MG63 (cell line): Measurements from ENCODE around the gene LCN2. TPM values are rescaled to one million over a fixed set of nuclear protein-coding genes. Genes with fewer than 3 reads are reported as not detected.

Experiments
- DNase-seq: peaks from one replicate; pipeline ENCODE4 v3.0.0-alpha.2; 2020
- H3K27me3 ChIP-seq: fragments of 250-450 bp; sonication (Bioruptor Pico); 2 replicates; pipeline ENCODE4 v1.5.1; 2020; ENCODE audit warnings: mild to moderate bottlenecking, moderate library complexity
- H3K36me3 ChIP-seq: fragments of 250-450 bp; sonication (Bioruptor Pico); 2 replicates; pipeline ENCODE4 v1.5.1; 2020; ENCODE audit warnings: mild to moderate bottlenecking, moderate library complexity
- H3K4me3 ChIP-seq: fragments of 250-450 bp; sonication (Bioruptor Pico); 2 replicates; pipeline ENCODE4 v1.5.1; 2020; ENCODE audit warnings: mild to moderate bottlenecking, moderate library complexity
- H3K9me3 ChIP-seq: fragments of 250-450 bp; sonication (Bioruptor Pico); 2 replicates; pipeline ENCODE4 v1.5.1; 2020; ENCODE audit warnings: mild to moderate bottlenecking, moderate library complexity
- total RNA-seq: library from RNA; depleted of rRNA; stranded (reverse); fragments of >200 nt; shearing (Covaris generic); gene quantifications from 2 replicates; pipeline ENCODE4 v1.2.3, GENCODE V29; 2014; ENCODE audit warnings: low replicate concordance; rRNA removed

The LCN2 gene
- not detected in 2 replicates for total RNA-seq

DNA sequence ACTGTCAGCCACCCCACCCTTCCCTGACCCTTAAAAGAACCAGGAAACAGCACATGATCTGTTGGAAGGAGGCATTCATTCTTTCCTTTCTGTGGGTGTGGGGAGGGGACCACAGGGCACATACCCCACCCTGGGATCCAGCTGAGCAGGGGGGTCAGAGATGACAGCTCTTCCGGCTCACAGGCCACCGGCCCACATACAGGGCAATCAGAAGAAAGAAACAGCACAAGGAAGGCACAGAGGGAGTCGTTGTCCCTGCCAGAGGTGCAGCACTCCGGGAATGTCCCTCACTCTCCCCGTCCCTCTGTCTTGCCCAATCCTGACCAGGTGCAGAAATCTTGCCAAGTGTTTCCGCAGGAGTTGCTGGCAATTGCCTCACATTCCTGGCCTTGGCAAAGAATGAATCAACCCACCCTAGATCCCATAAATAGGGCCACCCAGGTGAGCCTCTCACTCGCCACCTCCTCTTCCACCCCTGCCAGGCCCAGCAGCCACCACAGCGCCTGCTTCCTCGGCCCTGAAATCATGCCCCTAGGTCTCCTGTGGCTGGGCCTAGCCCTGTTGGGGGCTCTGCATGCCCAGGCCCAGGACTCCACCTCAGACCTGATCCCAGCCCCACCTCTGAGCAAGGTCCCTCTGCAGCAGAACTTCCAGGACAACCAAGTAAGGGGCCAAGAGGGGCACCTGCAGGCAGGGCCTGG lies at the start of gene LCN2:
Gene LCN2, plus strand, starts transcription at position 453 of the 701 bp plus-strand sequence. Its CDS starts 73 bp downstream, at position 526.
- no peaks in the 10 kb centered on the region for H3K27me3 ChIP-seq
- no peaks in the 10 kb centered on the region for H3K36me3 ChIP-seq
- no peaks in the 10 kb centered on the region for H3K9me3 ChIP-seq
- H3K4me3 ChIP-seq: no peak within 1 kb of the TSS
- DNase-seq: no peak

DNA sequence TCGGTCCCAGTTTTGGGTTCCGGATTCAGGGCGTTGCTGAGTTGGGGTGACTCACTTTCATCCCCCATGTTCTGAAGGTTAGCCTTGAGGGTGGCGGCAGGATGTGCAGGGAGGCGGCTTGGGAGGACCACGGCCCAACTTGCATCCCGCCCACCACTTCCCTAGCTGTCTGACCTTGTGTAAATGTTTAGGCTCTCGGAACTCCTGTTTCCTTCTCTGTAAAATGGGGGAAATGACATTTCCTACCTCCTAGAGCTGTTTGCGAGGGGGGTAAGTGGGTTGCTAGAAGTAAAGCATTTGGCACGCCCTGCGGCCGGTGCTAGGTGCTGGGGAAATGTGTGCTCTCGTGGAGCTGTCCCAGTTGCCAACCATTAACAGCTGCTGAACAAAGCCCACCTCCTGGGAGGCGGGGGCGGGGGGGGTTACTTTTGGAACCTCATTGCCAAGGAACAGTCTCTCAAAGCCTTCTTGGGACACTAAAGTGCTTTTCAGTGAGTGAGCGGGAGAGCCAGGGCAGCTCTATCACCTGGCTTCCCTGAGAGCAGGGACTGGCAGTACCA lies 49.2 kb upstream of the LCN2 start:
- no peaks in the 10 kb centered on the region for H3K27me3 ChIP-seq
- no peak for DNase-seq
- no peak overlapping the region for H3K4me3 ChIP-seq
- H3K36me3 ChIP-seq: peaks cover 6% of the 10 kb centered on the region; the same call in 1 of the 2 replicates
- H3K9me3 ChIP-seq: no peaks in the 10 kb centered on the region

DNA sequence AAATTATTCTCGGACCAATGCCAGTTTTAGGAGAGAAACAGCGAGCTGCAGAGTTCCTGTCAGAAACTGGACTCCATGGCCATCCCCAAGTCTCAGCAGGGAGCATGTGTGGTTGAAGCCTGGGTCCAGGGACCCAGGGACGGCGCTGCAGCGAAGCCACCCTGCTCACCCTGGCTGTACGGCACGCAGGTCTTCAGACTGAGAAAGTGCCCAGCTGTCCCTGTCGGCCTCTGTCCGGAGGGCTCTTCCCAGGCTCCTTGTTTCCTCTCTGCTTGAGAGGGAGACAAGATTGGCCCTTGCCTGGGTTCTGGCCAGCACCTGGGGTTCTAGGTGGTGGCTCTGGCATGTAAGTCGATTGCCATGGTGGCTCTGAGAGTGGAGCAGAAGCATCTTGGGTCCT lies 48.7 kb upstream of the LCN2 start:
- no peaks in the 10 kb centered on the region for H3K9me3 ChIP-seq
- H3K36me3 ChIP-seq: peaks cover 6% of the 10 kb centered on the region; the same call in 1 of the 2 replicates
- H3K4me3 ChIP-seq: no peak overlapping the region
- no peaks in the 10 kb centered on the region for H3K27me3 ChIP-seq
- no peak for DNase-seq

DNA sequence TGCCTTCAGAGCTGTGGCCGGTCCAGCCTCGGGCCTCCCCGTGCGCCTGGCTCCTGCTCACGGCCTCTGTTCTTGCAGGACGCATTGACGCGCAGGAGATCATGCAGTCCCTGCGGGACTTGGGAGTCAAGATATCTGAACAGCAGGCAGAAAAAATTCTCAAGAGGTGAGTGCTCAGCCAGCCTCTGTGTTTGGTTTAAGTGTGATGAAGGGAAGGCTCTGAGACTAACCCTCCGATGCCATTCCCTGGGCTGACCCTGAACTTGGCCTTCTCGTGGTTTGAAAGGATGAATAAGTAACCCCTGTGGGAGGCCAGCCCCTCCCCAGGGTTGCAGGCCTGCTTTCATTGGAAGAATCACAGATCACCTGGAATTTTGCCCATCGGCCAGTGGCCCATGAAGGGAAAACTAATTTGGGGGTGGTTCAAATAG lies 48.0 kb upstream of the LCN2 start:
- DNase-seq: no peak
- Histone ChIP-seq H3K36me3 (peaks cover 11% of the 10 kb centered on the region; the same call in 1 of the 2 replicates), H3K9me3 (no peaks in the 10 kb centered on the region), H3K27me3 (no peaks in the 10 kb centered on the region), H3K4me3 (no peak overlapping the region)

DNA sequence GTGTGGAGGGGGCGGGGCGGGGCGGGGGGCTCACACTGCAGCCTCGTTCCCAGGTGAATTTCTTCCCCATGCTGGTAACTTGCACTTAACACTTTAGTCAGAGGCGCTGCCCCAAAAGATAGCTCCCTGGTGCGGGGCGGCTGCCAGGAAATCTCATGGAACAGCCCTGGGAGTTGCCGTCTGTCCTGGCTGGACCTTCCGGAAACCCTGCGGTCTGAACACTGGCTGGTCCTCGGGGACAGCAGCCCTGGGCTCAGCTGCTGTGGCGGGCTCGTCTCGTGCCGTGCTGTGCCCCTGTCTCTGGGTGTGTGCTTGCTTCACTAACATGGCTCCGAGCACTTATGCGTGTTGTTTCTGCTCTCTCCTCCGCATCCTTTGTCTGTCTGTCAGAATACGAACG lies 47.6 kb upstream of the LCN2 start:
- no peaks in the 10 kb centered on the region for H3K9me3 ChIP-seq
- H3K36me3 ChIP-seq: peaks cover 11% of the 10 kb centered on the region; the same call in 1 of the 2 replicates
- DNase-seq: no peak
- H3K27me3 ChIP-seq: no peaks in the 10 kb centered on the region
- H3K4me3 ChIP-seq: no peak overlapping the region

DNA sequence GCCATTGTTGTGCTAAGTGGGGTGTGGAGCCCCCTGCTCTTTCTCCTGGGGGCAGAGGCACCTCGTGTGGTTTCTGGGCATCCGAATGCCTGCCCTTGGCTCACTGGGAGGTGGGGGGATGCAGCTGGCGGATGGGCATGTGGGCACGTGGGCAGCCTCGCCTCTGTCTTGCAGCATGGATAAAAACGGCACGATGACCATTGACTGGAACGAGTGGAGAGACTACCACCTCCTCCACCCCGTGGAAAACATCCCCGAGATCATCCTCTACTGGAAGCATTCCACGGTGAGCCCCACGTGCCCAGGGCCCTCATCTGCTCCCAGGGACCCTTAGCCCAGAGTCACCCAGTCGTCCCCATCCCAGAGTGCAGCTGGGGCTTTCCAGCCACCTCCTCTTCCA lies 47.1 kb upstream of the LCN2 start:
- no peaks in the 10 kb centered on the region for H3K27me3 ChIP-seq
- no peak for DNase-seq
- no peaks in the 10 kb centered on the region for H3K9me3 ChIP-seq
- H3K4me3 ChIP-seq: no peak overlapping the region
- H3K36me3 ChIP-seq: peaks cover 14% of the 10 kb centered on the region; the same call in 1 of the 2 replicates

DNA sequence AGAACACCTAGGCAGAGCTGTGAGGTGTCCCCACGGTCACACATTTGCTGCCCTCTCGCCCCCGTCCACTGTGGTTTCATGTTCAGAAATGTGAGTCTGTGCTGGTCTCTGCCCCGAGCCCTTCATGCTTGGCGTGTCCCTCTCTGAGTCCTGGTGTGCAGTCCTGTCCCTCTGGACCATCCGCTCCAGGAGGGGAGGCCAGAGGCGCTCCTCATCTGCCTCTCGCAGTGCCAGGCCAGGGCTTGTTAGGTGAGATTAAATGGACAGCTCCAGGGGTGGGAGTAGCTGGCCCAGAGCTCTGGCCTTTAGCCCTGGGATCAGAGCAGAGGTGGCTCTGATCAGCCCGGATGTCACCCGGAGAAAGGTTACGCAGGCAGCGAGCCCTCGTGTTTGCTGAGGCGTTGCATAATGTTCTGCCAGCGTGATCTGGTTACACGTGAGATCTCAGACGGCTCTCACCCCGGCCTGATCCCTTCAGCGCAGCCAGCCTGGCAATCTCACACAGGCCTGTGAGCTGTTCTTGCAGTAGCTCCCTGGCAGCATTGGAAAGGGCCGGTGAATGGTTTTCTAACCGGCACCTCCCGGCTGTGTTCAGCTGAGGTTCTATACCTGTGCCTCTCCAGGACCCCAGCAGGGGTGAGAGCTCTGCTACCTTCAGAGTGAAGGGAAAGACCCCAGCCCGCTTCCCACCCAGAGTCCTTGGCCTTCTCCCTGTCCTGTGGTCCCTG lies 46.2 kb upstream of the LCN2 start:
- Histone ChIP-seq H3K36me3 (peaks cover 17% of the 10 kb centered on the region; the same call in 1 of the 2 replicates), H3K9me3 (no peaks in the 10 kb centered on the region), H3K27me3 (no peaks in the 10 kb centered on the region), H3K4me3 (no peak overlapping the region)
- DNase-seq: no peak

DNA sequence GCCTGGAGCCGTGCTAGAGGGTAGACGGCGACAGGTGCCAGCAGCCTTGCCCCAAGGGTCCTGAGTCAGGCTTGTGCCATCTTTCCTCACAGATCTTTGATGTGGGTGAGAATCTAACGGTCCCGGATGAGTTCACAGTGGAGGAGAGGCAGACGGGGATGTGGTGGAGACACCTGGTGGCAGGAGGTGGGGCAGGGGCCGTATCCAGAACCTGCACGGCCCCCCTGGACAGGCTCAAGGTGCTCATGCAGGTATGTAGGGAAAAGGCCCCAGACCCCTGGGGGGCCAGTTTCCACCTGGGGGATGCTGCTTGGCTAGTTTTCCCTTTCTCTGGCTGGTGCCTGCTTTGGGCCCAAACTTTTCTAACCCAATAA lies 45.7 kb upstream of the LCN2 start:
- Histone ChIP-seq H3K27me3 (no peaks in the 10 kb centered on the region), H3K4me3 (no peak overlapping the region), H3K9me3 (no peaks in the 10 kb centered on the region), H3K36me3 (peaks cover 17% of the 10 kb centered on the region; the same call in 1 of the 2 replicates)
- DNase-seq: no peak

DNA sequence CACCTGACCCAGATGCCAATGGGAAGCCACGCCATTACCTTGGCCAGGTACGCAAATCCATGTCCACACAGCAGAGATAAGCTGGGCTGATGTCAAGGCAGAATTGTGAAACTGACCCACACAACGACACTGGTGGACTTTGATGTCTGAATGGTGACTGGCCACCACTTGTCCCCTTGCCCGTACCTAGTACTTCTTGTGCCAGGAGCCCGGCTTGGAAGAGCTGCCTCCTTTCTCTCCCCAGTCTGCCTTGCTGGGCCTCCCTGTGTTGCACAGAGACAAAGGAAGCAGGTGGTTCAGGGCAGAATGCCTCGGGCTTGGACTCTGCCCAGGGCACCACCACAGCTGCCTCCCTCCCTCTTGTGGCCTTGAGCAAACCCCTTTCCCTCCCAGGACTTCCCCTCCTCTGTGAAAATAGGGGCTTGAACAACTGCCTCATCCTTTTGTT lies 45.1 kb upstream of the LCN2 start:
- Histone ChIP-seq H3K36me3 (peaks cover 17% of the 10 kb centered on the region; the same call in 1 of the 2 replicates), H3K27me3 (no peaks in the 10 kb centered on the region), H3K4me3 (no peak overlapping the region), H3K9me3 (no peaks in the 10 kb centered on the region)
- DNase-seq: no peak

DNA sequence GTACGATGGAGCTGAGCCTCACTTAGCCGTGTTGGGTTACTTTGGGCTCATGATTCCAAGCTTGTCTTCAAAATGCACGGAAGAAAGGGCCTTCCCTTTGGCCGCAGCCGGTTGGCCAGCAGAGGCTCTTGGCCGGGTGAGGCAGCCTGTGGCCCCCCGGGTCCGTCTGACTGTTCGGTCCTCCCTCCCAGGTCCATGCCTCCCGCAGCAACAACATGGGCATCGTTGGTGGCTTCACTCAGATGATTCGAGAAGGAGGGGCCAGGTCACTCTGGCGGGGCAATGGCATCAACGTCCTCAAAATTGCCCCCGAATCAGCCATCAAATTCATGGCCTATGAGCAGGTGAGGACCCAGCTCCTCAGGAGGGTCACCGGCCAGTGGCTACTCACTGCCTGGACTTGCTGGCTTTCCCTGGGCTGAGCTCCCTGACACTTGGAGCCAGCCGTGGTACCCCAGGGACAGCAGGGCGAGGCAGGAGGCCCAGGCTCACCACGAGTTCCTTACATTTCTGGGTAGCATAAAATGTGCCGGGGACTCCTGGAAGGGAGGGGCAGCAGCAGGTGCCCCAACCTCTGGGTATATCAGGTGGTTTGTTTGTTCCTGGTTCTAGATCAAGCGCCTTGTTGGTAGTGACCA lies 43.6 kb upstream of the LCN2 start:
- no peaks in the 10 kb centered on the region for H3K27me3 ChIP-seq
- no peak for DNase-seq
- peaks cover 17% of the 10 kb centered on the region; the same call in 1 of the 2 replicates for H3K36me3 ChIP-seq
- H3K4me3 ChIP-seq: no peak overlapping the region
- no peaks in the 10 kb centered on the region for H3K9me3 ChIP-seq

DNA sequence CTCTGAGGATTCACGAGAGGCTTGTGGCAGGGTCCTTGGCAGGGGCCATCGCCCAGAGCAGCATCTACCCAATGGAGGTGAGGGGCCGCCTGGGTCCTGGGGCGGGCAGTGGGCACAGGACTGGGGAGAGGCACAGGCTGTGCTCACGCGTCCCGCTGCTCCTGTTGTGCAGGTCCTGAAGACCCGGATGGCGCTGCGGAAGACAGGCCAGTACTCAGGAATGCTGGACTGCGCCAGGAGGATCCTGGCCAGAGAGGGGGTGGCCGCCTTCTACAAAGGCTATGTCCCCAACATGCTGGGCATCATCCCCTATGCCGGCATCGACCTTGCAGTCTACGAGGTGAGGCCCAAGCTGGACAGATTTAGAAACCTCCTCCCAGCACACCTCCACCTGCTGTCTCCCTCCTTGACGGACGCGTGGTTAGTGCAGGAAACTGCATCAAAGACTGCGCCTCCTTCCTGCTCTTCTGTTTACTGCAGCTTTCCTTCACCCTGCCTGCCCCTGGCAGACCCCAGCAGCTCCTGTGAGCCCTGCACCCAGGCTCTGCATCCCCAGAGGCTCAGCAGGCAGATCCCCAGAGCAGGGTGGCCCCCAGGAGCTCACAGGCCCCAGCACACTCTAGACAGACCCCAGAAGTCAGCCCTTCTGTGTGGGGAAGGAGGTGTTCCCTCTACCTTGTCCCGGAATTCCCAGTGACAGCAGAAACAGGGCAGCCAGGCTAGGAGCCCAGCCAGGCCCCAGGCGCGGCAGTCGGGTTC lies 42.9 kb upstream of the LCN2 start:
- no peak for DNase-seq
- no peaks in the 10 kb centered on the region for H3K27me3 ChIP-seq
- no peak overlapping the region for H3K4me3 ChIP-seq
- peaks cover 15% of the 10 kb centered on the region; the same call in 1 of the 2 replicates for H3K36me3 ChIP-seq
- H3K9me3 ChIP-seq: no peaks in the 10 kb centered on the region

DNA sequence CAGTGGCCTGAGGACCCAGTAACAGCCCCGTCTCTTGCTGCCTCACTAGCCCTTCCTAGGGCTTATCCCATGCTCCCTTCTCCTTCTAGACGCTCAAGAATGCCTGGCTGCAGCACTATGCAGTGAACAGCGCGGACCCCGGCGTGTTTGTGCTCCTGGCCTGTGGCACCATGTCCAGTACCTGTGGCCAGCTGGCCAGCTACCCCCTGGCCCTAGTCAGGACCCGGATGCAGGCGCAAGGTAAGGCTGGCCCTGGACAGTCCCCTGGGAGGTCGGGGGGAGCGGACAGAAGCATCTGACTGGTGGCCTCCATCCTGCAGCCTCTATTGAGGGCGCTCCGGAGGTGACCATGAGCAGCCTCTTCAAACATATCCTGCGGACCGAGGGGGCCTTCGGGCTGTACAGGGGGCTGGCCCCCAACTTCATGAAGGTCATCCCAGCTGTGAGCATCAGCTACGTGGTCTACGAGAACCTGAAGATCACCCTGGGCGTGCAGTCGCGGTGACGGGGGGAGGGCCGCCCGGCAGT lies 42.2 kb upstream of the LCN2 start:
- Histone ChIP-seq H3K36me3 (peaks cover 15% of the 10 kb centered on the region; the same call in 1 of the 2 replicates), H3K4me3 (no peak overlapping the region), H3K27me3 (no peaks in the 10 kb centered on the region), H3K9me3 (no peaks in the 10 kb centered on the region)
- DNase-seq: no peak

DNA sequence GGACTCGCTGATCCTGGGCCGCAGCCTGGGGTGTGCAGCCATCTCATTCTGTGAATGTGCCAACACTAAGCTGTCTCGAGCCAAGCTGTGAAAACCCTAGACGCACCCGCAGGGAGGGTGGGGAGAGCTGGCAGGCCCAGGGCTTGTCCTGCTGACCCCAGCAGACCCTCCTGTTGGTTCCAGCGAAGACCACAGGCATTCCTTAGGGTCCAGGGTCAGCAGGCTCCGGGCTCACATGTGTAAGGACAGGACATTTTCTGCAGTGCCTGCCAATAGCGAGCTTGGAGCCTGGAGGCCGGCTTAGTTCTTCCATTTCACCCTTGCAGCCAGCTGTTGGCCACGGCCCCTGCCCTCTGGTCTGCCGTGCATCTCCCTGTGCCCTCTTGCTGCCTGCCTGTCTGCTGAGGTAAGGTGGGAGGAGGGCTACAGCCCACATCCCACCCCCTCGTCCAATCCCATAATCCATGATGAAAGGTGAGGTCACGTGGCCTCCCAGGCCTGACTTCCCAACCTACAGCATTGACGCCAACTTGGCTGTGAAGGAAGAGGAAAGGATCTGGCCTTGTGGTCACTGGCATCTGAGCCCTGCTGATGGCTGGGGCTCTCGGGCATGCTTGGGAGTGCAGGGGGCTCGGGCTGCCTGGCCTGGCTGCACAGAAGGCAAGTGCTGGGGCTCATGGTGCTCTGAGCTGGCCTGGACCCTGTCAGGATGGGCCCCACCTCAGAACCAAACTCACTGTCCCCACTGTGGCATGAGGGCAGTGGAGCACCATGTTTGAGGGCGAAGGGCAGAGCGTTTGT lies 41.6 kb upstream of the LCN2 start:
- no peak overlapping the region for H3K4me3 ChIP-seq
- no peaks in the 10 kb centered on the region for H3K9me3 ChIP-seq
- no peaks in the 10 kb centered on the region for H3K27me3 ChIP-seq
- H3K36me3 ChIP-seq: peaks cover 15% of the 10 kb centered on the region; the same call in 1 of the 2 replicates
- no peak for DNase-seq

DNA sequence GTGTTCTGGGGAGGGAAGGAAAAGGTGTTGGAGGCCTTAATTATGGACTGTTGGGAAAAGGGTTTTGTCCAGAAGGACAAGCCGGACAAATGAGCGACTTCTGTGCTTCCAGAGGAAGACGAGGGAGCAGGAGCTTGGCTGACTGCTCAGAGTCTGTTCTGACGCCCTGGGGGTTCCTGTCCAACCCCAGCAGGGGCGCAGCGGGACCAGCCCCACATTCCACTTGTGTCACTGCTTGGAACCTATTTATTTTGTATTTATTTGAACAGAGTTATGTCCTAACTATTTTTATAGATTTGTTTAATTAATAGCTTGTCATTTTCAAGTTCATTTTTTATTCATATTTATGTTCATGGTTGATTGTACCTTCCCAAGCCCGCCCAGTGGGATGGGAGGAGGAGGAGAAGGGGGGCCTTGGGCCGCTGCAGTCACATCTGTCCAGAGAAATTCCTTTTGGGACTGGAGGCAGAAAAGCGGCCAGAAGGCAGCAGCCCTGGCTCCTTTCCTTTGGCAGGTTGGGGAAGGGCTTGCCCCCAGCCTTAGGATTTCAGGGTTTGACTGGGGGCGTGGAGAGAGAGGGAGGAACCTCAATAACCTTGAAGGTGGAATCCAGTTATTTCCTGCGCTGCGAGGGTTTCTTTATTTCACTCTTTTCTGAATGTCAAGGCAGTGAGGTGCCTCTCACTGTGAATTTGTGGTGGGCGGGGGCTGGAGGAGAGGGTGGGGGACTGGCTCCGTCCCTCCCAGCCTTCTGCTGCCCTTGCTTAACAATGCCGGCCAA lies 40.8 kb upstream of the LCN2 start:
- H3K27me3 ChIP-seq: no peaks in the 10 kb centered on the region
- no peak for DNase-seq
- H3K9me3 ChIP-seq: no peaks in the 10 kb centered on the region
- no peak overlapping the region for H3K4me3 ChIP-seq
- peaks cover 17% of the 10 kb centered on the region for H3K36me3 ChIP-seq
